ENCODE results near the gene NTNG1. TPM values are rescaled to one million over a fixed set of nuclear protein-coding genes. Genes with fewer than 3 reads are reported as not detected.
A peak's percentile ranks its signal among the peaks of the same experiment; 100 is the strongest.

NTNG1 gene
- total and polyA plus RNA-seq, 10 of the 15 experiments (the other 5 are each of a cell fraction or from before 2014, with no cell fraction given), result 0.18 to 2.3 (median 1.1) TPM; not detected in 1

- no peak for TF ChIP-seq E2F4 (IDR thresholded peaks at IDR 0.05; ENCODE audit: low read depth, low read length)
- TF ChIP-seq MTA3 (IDR thresholded peaks at IDR 0.05; ENCODE audit: borderline replicate concordance, low read length), result no peak
- TF ChIP-seq ZNF384 (IDR thresholded peaks at IDR 0.05; ENCODE audit: borderline replicate concordance, low read depth, low read length), result no peak
- TF ChIP-seq MTA2 (IDR thresholded peaks at IDR 0.05; ENCODE audit: low read depth), result peak; percentile 97
- TF ChIP-seq SMAD5 (IDR thresholded peaks at IDR 0.05; ENCODE audit: low read depth), result no peak
- TF ChIP-seq ATF2 (IDR thresholded peaks at IDR 0.05; ENCODE audit: low read length), result no peak
- no peak for TF ChIP-seq TAF1 (IDR thresholded peaks at IDR 0.05; ENCODE audit: borderline replicate concordance, low read depth, low read length)
- no peak for TF ChIP-seq BCL3 (IDR thresholded peaks at IDR 0.05; ENCODE audit: borderline replicate concordance, insufficient read depth, low read depth, low read length, poor library complexity, severe bottlenecking)
- no peak for TF ChIP-seq ZBTB11 (CRISPR knock-in tag; IDR thresholded peaks at IDR 0.05)
- no peak for TF ChIP-seq NR2C1 (IDR thresholded peaks at IDR 0.05)
- TF ChIP-seq PAX8 (IDR thresholded peaks at IDR 0.05), result no peak
- no peak for TF ChIP-seq KDM1A (IDR thresholded peaks at IDR 0.05; ENCODE audit: borderline replicate concordance)
- no peak for TF ChIP-seq RELA (IDR thresholded peaks at IDR 0.05; ENCODE audit: borderline replicate concordance, partially characterized antibody)
- no peak for TF ChIP-seq ZBTB33 (IDR thresholded peaks at IDR 0.05)
- no peak for TF ChIP-seq SIX5 (IDR thresholded peaks at IDR 0.05; ENCODE audit: low read depth, low read length, severe bottlenecking)
- TF ChIP-seq PML (IDR thresholded peaks at IDR 0.05; ENCODE audit: low read length), result no peak
- no peak for TF ChIP-seq MEF2A (IDR thresholded peaks at IDR 0.05; ENCODE audit: insufficient read depth, low read depth, low read length)
- no peak for TF ChIP-seq EGR1 (IDR thresholded peaks at IDR 0.05; ENCODE audit: borderline replicate concordance in 1 of 2, low read depth in 2 of 2, low read length in 2 of 2)
- no peak for TF ChIP-seq ESRRA (IDR thresholded peaks at IDR 0.05; ENCODE audit: low read length)
These were observed 291.3 kb downstream of the NTNG1 start (continued) for GRCh38 chr1:107432108-107432507.
